GM12878 (cell line): ENCODE measurements around the gene NUDT5.
A peak's percentile ranks its signal among the peaks of the same experiment; 100 is the strongest.

Source experiments
- CTCF ChIP-seq, 3 experiments: IDR thresholded peaks in 2 of 3; conservative IDR thresholded peaks in 1 of 3; 2 replicates each; pipeline ENCODE4 v1.5.1; 2011; ENCODE audit warnings: low read depth in 3 of 3, low read length in 3 of 3, mild to moderate bottlenecking in 3 of 3, control low read depth in 2 of 3, moderate library complexity in 2 of 3, inconsistent platforms in 1 of 3, mixed read lengths in 1 of 3; ENCODE audit not compliant: control insufficient read depth in 2 of 3, insufficient read depth in 1 of 3; ENCODE audit errors: extremely low read depth in 1 of 3
- EP300 ChIP-seq, 2 experiments: fragments of 150-350 bp in 1 of 2; IDR thresholded peaks; 2 replicates each; pipeline ENCODE4 v1.6.1; 2011 to 2012; ENCODE audit warnings: low read depth in 2 of 2, low read length in 2 of 2, borderline replicate concordance in 1 of 2, improper control_type of control experiment in 1 of 2, inconsistent platforms in 1 of 2; ENCODE audit not compliant: control insufficient read depth in 1 of 2
- MAX ChIP-seq: IDR thresholded peaks from 2 replicates; pipeline ENCODE4 v1.6.1; 2012; ENCODE audit warnings: low read depth, low read length, improper control_type of control experiment
- NFIC ChIP-seq: IDR thresholded peaks from 2 replicates; pipeline ENCODE4 v1.6.1; 2012; ENCODE audit warnings: low read depth, mild to moderate bottlenecking, inconsistent platforms, low read length, moderate library complexity
- SMC3 ChIP-seq: IDR thresholded peaks from 2 replicates; pipeline ENCODE4 v1.6.1; 2011; ENCODE audit warnings: low read length, improper control_type of control experiment, borderline replicate concordance
- ZSCAN29 ChIP-seq: fragments of 450-650 bp; IDR thresholded peaks from 2 replicates; pipeline ENCODE4 v1.6.1; 2017; ENCODE audit warnings: mild to moderate bottlenecking, moderate library complexity

GRCh38 chr10:12129222-12130111 is 66.2 kb downstream of the NUDT5 start, which contains the start of gene SEC61A2:
- no peak for TF ChIP-seq NFIC
- no peak for TF ChIP-seq CTCF (IDR thresholded peaks at IDR 0.05 in 2 of 3, conservative IDR thresholded peaks at IDR 0.05 in 1 of 3; ENCODE audit: control insufficient read depth in 2 of 3, extremely low read depth in 1 of 3, insufficient read depth in 1 of 3, low read depth in 3 of 3, low read length in 3 of 3)
- TF ChIP-seq ZSCAN29: peak; percentile 68; the same call in 1 of the 2 replicates
- no peak for TF ChIP-seq EP300 (IDR thresholded peaks at IDR 0.05; ENCODE audit: borderline replicate concordance in 1 of 2, control insufficient read depth in 1 of 2, low read depth in 2 of 2, low read length in 2 of 2)
- TF ChIP-seq MAX: 0 out of 2 replicates have a peak, but pooled peaks have one; percentile 24
- TF ChIP-seq SMC3: no peak
